Natural killer cell (primary cell): ENCODE measurements around the gene FAM83F. TPM values are rescaled to one million over a fixed set of nuclear protein-coding genes. Genes with fewer than 3 reads are reported as not detected.

Source experiments
- ATAC-seq, 3 donors: fragments of 150-1000 bp in 2 of 3; fragments of 200-7000 bp in 1 of 3; cut with Tn5 transposase; 1 replicate in 1 of 3; 2 replicates in 2 of 3; pipeline ENCODE4 v1.10.0; 2021; ENCODE audit warnings: mild to moderate bottlenecking in 2 of 3, moderate library complexity in 2 of 3
- DNase-seq, 2 donors: peaks; one replicate each; pipeline versions ENCODE4 v3.0.0 to v3.0.0-alpha.2; 2013 to 2021; ENCODE audit warnings: mixed read lengths in 1 of 2
- H3K27ac ChIP-seq: one replicate; pipeline ENCODE4 v1.5.1; 2013; ENCODE audit warnings: mild to moderate bottlenecking, low read length
- H3K27me3 ChIP-seq: one replicate; pipeline ENCODE4 v1.6.1; 2013; ENCODE audit warnings: low read length; ENCODE audit not compliant: control insufficient read depth, insufficient read depth
- H3K36me3 ChIP-seq: one replicate; pipeline ENCODE4 v1.6.1; 2013; ENCODE audit warnings: low read length; ENCODE audit not compliant: control insufficient read depth, insufficient read depth
- H3K4me1 ChIP-seq: one replicate; pipeline ENCODE4 v1.6.1; 2013; ENCODE audit warnings: low read length; ENCODE audit not compliant: control insufficient read depth, insufficient read depth
- H3K4me3 ChIP-seq: one replicate; pipeline ENCODE4 v1.5.1; 2013; ENCODE audit warnings: low read length
- H3K9me3 ChIP-seq: one replicate; pipeline ENCODE4 v1.6.1; 2013; ENCODE audit warnings: low read length; ENCODE audit not compliant: control insufficient read depth, insufficient read depth
- H3K27ac Mint-ChIP-seq, 2 donors: one replicate each; pipeline ENCODE4 v1.8.0; 2022; ENCODE audit warnings: mild to moderate bottlenecking in 2 of 2, mixed read lengths in 2 of 2, moderate library complexity in 1 of 2
- H3K27me3 Mint-ChIP-seq, 2 donors: one replicate each; pipeline ENCODE4 v1.8.0; 2022; ENCODE audit warnings: low read depth in 2 of 2, mixed read lengths in 2 of 2
- H3K36me3 Mint-ChIP-seq: one replicate; pipeline ENCODE4 v1.8.0; 2022; ENCODE audit warnings: mixed read lengths
- H3K4me1 Mint-ChIP-seq, 2 donors: one replicate each; pipeline ENCODE4 v1.8.0; 2022; ENCODE audit warnings: mixed read lengths in 2 of 2
- H3K4me3 Mint-ChIP-seq: one replicate; pipeline ENCODE4 v1.8.0; 2022; ENCODE audit warnings: mild to moderate bottlenecking, moderate library complexity, mixed read lengths
- H3K9me3 Mint-ChIP-seq, 2 donors: one replicate each; pipeline ENCODE4 v1.8.0; 2022; ENCODE audit warnings: mixed read lengths in 2 of 2
- WGBS: methylation state at CpG from one replicate; pipeline ENCODE4 v1.1.7; 2013; ENCODE audit warnings: missing lambda C conversion rate; ENCODE audit not compliant: insufficient coverage; 5-methylcytosine and 5-hydroxymethylcytosine counted together
- intact Hi-C: fragments of 100-400 bp; cut with micrococcal nuclease; formaldehyde crosslinking; loops from one replicate; pipeline ENCODE4 v1.14.2; 2022
- total RNA-seq, 4 donors: library from RNA; stranded (reverse); fragments of 120-200 nt in 1 of 4; gene quantifications; one replicate each; pipeline versions ENCODE4 v1.2.3 to v1.2.4, GENCODE V29; 2013 to 2022
- TF ChIP-seq, protein P1 (sequence below): fragments of 200-600 bp; IDR thresholded peaks from one replicate; pipeline ENCODE4 v1.8.0; 2022; ENCODE audit warnings: antibody characterized with exemption

Gene FAM83F
- total RNA-seq, 3 donors from 2014 or later (not counting 1 experiment from before 2014, with no cell fraction given): 1.0 to 7.5 TPM; not detected in 1

GRCh38 chr22:40070701-40071100 lies 75.9 kb downstream of the FAM83F start:
- TF ChIP-seq, protein P1, sequence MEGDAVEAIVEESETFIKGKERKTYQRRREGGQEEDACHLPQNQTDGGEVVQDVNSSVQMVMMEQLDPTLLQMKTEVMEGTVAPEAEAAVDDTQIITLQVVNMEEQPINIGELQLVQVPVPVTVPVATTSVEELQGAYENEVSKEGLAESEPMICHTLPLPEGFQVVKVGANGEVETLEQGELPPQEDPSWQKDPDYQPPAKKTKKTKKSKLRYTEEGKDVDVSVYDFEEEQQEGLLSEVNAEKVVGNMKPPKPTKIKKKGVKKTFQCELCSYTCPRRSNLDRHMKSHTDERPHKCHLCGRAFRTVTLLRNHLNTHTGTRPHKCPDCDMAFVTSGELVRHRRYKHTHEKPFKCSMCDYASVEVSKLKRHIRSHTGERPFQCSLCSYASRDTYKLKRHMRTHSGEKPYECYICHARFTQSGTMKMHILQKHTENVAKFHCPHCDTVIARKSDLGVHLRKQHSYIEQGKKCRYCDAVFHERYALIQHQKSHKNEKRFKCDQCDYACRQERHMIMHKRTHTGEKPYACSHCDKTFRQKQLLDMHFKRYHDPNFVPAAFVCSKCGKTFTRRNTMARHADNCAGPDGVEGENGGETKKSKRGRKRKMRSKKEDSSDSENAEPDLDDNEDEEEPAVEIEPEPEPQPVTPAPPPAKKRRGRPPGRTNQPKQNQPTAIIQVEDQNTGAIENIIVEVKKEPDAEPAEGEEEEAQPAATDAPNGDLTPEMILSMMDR: no peak
- Mint-ChIP-seq H3K27me3 (no peaks in the 10 kb centered on the region), H3K4me1 (peaks cover 58 to 74% of the 10 kb centered on the region in 2 donors), H3K27ac (no peak overlapping the region), H3K9me3 (no peaks in the 10 kb centered on the region), H3K36me3 (no peaks in the 10 kb centered on the region), H3K4me3 (no peak overlapping the region)
- Histone ChIP-seq H3K27me3 (no peaks in the 10 kb centered on the region), H3K9me3 (no peaks in the 10 kb centered on the region), H3K27ac (no peak overlapping the region), H3K36me3 (no peaks in the 10 kb centered on the region), H3K4me3 (no peak overlapping the region), H3K4me1 (peaks cover 3% of the 10 kb centered on the region)
- no peak for DNase-seq
- intact Hi-C loops: no loop called here
- peak in 2 of 3 donors; percentile 34 to 38 for ATAC-seq

DNA sequence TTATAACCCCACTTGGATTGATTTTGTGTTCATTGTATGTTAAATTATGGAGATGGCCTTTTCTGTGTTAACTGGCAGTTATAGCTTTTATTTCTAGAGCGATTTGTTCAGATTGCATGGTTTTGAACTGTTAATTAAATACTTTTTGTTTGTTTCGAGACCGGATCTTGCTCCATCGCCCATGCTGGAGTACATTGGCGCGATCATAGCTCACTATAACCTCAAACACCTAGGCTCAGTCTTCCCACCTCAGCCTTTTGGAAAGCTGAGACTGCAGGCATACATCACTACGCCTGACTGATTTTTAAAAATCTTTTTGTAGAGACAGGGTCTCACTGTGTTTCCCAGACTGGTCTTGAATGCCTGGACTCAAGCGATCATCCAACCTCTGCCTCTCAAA lies 77.0 kb downstream of the FAM83F start:
- no peak overlapping the region for H3K27ac Mint-ChIP-seq

GRCh38 chr22:40076702-40077645 lies 82.2 kb downstream of the FAM83F start:
- peak in 1 of 2 donors; percentile 18 for DNase-seq
- intact Hi-C loops: no loop called here
- no peaks in the 10 kb centered on the region for H3K27me3 Mint-ChIP-seq
- H3K36me3 ChIP-seq: no peaks in the 10 kb centered on the region
- H3K27ac Mint-ChIP-seq: peak overlapping the region; percentile 55 to 63
- TF ChIP-seq, protein P1: no peak
- H3K27me3 ChIP-seq: no peaks in the 10 kb centered on the region
- peaks cover 41 to 58% of the 10 kb centered on the region in 2 donors for H3K4me1 Mint-ChIP-seq
- no peaks in the 10 kb centered on the region for H3K36me3 Mint-ChIP-seq
- ATAC-seq: peak; percentile 12 to 43 (median 28)
- H3K4me1 ChIP-seq: peaks cover 28% of the 10 kb centered on the region
- H3K4me3 Mint-ChIP-seq: peak overlapping the region; percentile 11
- no peak overlapping the region for H3K4me3 ChIP-seq
- H3K9me3 Mint-ChIP-seq: no peaks in the 10 kb centered on the region
- 37% methylated on average over 5 of the region's 8 CpGs for WGBS
- H3K27ac ChIP-seq: no peak overlapping the region
- H3K9me3 ChIP-seq: no peaks in the 10 kb centered on the region

More for the DNA sequence above, 77.0 kb downstream of the FAM83F start:
- Histone ChIP-seq H3K27ac (no peak overlapping the region), H3K4me3 (no peak overlapping the region), H3K9me3 (no peaks in the 10 kb centered on the region), H3K4me1 (peaks cover 11% of the 10 kb centered on the region), H3K27me3 (no peaks in the 10 kb centered on the region), H3K36me3 (no peaks in the 10 kb centered on the region)
- Mint-ChIP-seq H3K27me3 (no peaks in the 10 kb centered on the region), H3K4me1 (peaks cover 60 to 74% of the 10 kb centered on the region in 2 donors), H3K36me3 (no peaks in the 10 kb centered on the region), H3K9me3 (no peaks in the 10 kb centered on the region), H3K4me3 (no peak overlapping the region)
- WGBS: over 99% methylated on average over 8 of the region's 8 CpGs
- no peak for DNase-seq
- no peak for ATAC-seq
- intact Hi-C loops: no loop called here
- TF ChIP-seq, protein P1: no peak
